Transverse colon (tissue), 4 donors: ENCODE results near the gene TRPV4. TPM values are rescaled to one million over a fixed set of nuclear protein-coding genes. Genes with fewer than 3 reads are reported as not detected.

ENCODE experiments used
- DNase-seq: peaks from one replicate; pipeline ENCODE4 v3.0.0-alpha.2; 2019
- H3K27ac ChIP-seq, 4 donors: fragments of 200-600 bp; sonication (generic); 2 replicates each; pipeline ENCODE4 v1.5.1; 2016 to 2018; ENCODE audit warnings: inconsistent platforms in 4 of 4
- H3K27me3 ChIP-seq: fragments of 200-600 bp; sonication (generic); 2 replicates; pipeline ENCODE4 v1.5.1; 2017; ENCODE audit warnings: inconsistent platforms
- H3K36me3 ChIP-seq, 4 donors: fragments of 200-600 bp; sonication (generic); 2 replicates each; pipeline ENCODE4 v1.5.1; 2017 to 2019; ENCODE audit warnings: inconsistent platforms in 4 of 4
- H3K4me1 ChIP-seq, 4 donors: fragments of 200-600 bp; sonication (generic); 2 replicates each; pipeline ENCODE4 v1.5.1; 2017 to 2020; ENCODE audit warnings: inconsistent platforms in 4 of 4
- H3K4me3 ChIP-seq, 4 donors: fragments of 200-600 bp; sonication (generic); 1 replicate in 1 of 4; 2 replicates in 3 of 4; pipeline versions ENCODE4 v1.5.1 to v1.6.1; 2017 to 2019; ENCODE audit warnings: inconsistent platforms in 4 of 4
- H3K9me3 ChIP-seq, 2 donors: fragments of 200-600 bp; sonication (generic); 2 replicates each; pipeline ENCODE4 v1.5.1; 2017 to 2019; ENCODE audit warnings: inconsistent platforms in 2 of 2
- CTCF ChIP-seq, 5 experiments: fragments of 200-600 bp in 3 of 5; fragments of 450-650 bp in 2 of 5; sonication (generic) in 3 of 5; IDR thresholded peaks; 1 replicate in 2 of 5; 2 replicates in 3 of 5; pipeline ENCODE4 v1.5.1; 2016 to 2017; ENCODE audit warnings: antibody characterized with exemption in 5 of 5, inconsistent platforms in 3 of 5, mild to moderate bottlenecking in 2 of 5, moderate library complexity in 1 of 5
- EP300 ChIP-seq: sonication (generic); formaldehyde crosslinking; IDR thresholded peaks from one replicate; pipeline ENCODE4 v1.6.1; 2017; ENCODE audit warnings: antibody characterized with exemption, low read depth
- POLR2A ChIP-seq: fragments of 450-650 bp; IDR thresholded peaks from one replicate; pipeline ENCODE4 v1.6.1; 2016; ENCODE audit warnings: antibody characterized with exemption, mild to moderate bottlenecking, moderate library complexity
- POLR2AphosphoS5 ChIP-seq, 3 donors: sonication (generic); formaldehyde crosslinking; IDR thresholded peaks; one replicate each; pipeline ENCODE4 v1.6.1; 2016; ENCODE audit warnings: antibody characterized with exemption in 3 of 3
- WGBS, 2 donors: methylation state at CpG; one replicate each; pipeline ENCODE4 v1.1.5; 2018; ENCODE audit warnings: low coverage in 1 of 2; 5-methylcytosine and 5-hydroxymethylcytosine counted together
- in situ Hi-C, 4 donors: fragments of 200-750 bp; cut with MboI; loops; one replicate each; pipeline versions ENCODE4 v1.15.0 to v1.15.1; 2017; ENCODE audit warnings: low sequenced_read_pairs in 3 of 4, low pct_ligation_motif_present in 1 of 4, low pct_unique_long_range_greater_than_20kb in 1 of 4
- intact Hi-C: fragments of 100-400 bp; cut with DNase I; formaldehyde crosslinking; loops from one replicate; pipeline ENCODE4 v1.15.1; 2023; ENCODE audit warnings: low total_unique reads
- total RNA-seq, 4 donors: library from RNA; depleted of rRNA; stranded (reverse); fragments of >200 nt; gene quantifications; one replicate each; pipeline ENCODE4 v1.1.0, GENCODE V29; 2016

The TRPV4 gene
- total RNA-seq, 4 donors from 2014 or later, result 0.27 TPM; not detected in 3

- Histone ChIP-seq H3K4me3 (no peak overlapping the region), H3K27me3 (no peaks in the 10 kb centered on the region), H3K4me1 (peaks cover 0 to 9% (median 3%) of the 10 kb centered on the region in 4 donors), H3K27ac (no peak overlapping the region), H3K36me3 (no peaks in the 10 kb centered on the region), H3K9me3 (no peaks in the 10 kb centered on the region)
- TF ChIP-seq POLR2AphosphoS5 (IDR thresholded peaks at IDR 0.05) (no peak), CTCF (IDR thresholded peaks at IDR 0.05) (no peak), EP300 (no peak), POLR2A (no peak)
- WGBS, 2 donors, result 55 to 68% methylated on average over 5 to 12 of the region's 12 CpGs
- in situ Hi-C loops (loop anchor here (5.0 to 10.0 kb wide), 6 partner anchors 168 to 348 kb away; no protein-coding TSS in a partner anchor), intact Hi-C loops (loop anchor here (10.0 kb wide), 1 partner anchor 58 kb away; the partner anchor contains the start of gene FAM222A)
- DNase-seq, result no peak
These were observed 60.4 kb downstream of the TRPV4 start for GRCh38 chr12:109772622-109773321.

- Histone ChIP-seq H3K9me3 (no peaks in the 10 kb centered on the region), H3K27me3 (no peaks in the 10 kb centered on the region), H3K4me3 (no peak overlapping the region), H3K4me1 (peaks cover 0 to 9% (median 3%) of the 10 kb centered on the region in 4 donors), H3K27ac (no peak overlapping the region), H3K36me3 (no peaks in the 10 kb centered on the region)
- in situ Hi-C loops, result loop anchor here (5.0 to 10.0 kb wide), 6 partner anchors 167 to 347 kb away; no protein-coding TSS in a partner anchor
- DNase-seq, result no peak
- intact Hi-C loops, result loop anchor here (10.0 kb wide), 1 partner anchor 57 kb away; the partner anchor contains the start of gene FAM222A
- whole genome bisulfite sequencing, 2 donors, result 86 to 100% methylated on average over 1 to 17 of the region's 17 CpGs
- TF ChIP-seq EP300, result no peak
- TF ChIP-seq POLR2AphosphoS5 (IDR thresholded peaks at IDR 0.05), result no peak
- TF ChIP-seq POLR2A, result no peak
- no peak for TF ChIP-seq CTCF (IDR thresholded peaks at IDR 0.05)
These were observed 61.2 kb downstream of the TRPV4 start for GRCh38 chr12:109771746-109772621.

GRCh38 chr12:109770861-109771670 lies 62.1 kb downstream of the TRPV4 start:
- no peaks in the 10 kb centered on the region for H3K9me3 ChIP-seq
- H3K4me3 ChIP-seq, result no peak overlapping the region
- in situ Hi-C loops (loop anchor here (5.0 to 10.0 kb wide), 6 partner anchors 166 to 346 kb away; no protein-coding TSS in a partner anchor), intact Hi-C loops (loop anchor here (10.0 kb wide), 1 partner anchor 56 kb away; the partner anchor contains the start of gene FAM222A)
- H3K36me3 ChIP-seq, result no peaks in the 10 kb centered on the region
- no peak for DNase-seq
- H3K27ac ChIP-seq, result no peak overlapping the region
- whole genome bisulfite sequencing, 2 donors, result 78% methylated on average over 17 of the region's 17 CpGs; no CpG with 5 or more reads in 1 of the 2 donors
- H3K4me1 ChIP-seq, result peaks cover 0 to 9% (median 3%) of the 10 kb centered on the region in 4 donors
- no peaks in the 10 kb centered on the region for H3K27me3 ChIP-seq
- no peak for TF ChIP-seq POLR2A
- TF ChIP-seq POLR2AphosphoS5 (IDR thresholded peaks at IDR 0.05), result no peak
- no peak for TF ChIP-seq CTCF (IDR thresholded peaks at IDR 0.05)
- no peak for TF ChIP-seq EP300
